ENCODE results near the gene ERO1B.

Gene ERO1B

GRCh38 chr1:236213534-236213933 is 68.2 kb downstream of the ERO1B start:
- no peak for TF ChIP-seq ZBTB7A (IDR thresholded peaks at IDR 0.05; ENCODE audit: low read depth)
- no peak for TF ChIP-seq FOXM1 (IDR thresholded peaks at IDR 0.05; ENCODE audit: borderline replicate concordance, low read depth)
- no peak for TF ChIP-seq CEBPB (IDR thresholded peaks at IDR 0.05)
- no peak for TF ChIP-seq MAX (IDR thresholded peaks at IDR 0.05)
- TF ChIP-seq EGR1 (IDR thresholded peaks at IDR 0.05): no peak
- no peak for TF ChIP-seq YY1 (IDR thresholded peaks at IDR 0.05; ENCODE audit: low read depth)
- TF ChIP-seq TAF1 (IDR thresholded peaks at IDR 0.05; ENCODE audit: low read depth): no peak
- no peak for TF ChIP-seq CREB1 (IDR thresholded peaks at IDR 0.05; ENCODE audit: low read depth)
- TF ChIP-seq EP300 (IDR thresholded peaks at IDR 0.05; ENCODE audit: borderline replicate concordance): no peak
- no peak for TF ChIP-seq RAD21 (IDR thresholded peaks at IDR 0.05; ENCODE audit: low read depth)
- no peak for TF ChIP-seq NFIC (IDR thresholded peaks at IDR 0.05)
- TF ChIP-seq TEAD4 (IDR thresholded peaks at IDR 0.05): no peak

DNA sequence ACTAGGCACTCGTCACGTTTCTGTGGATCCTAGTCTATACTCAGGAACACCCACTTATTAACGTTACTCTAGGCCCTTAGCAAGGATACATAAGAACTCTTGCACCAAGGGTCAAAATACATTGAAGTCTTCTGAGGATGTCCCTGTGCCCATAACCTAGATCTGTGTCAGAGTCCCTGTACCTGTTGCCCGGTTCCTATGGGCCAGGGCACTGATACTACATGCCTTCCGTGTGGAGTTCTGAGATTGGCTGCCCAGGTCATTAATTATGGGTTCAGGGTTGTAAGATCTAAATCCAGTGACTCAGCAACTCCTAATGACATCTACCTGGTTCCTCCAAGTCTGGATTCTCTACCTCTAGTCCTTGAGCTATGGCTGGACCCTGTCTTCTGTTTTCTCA is 69.9 kb downstream of the ERO1B start:
- no peak for TF ChIP-seq TAF1 (IDR thresholded peaks at IDR 0.05; ENCODE audit: low read depth)
- no peak for TF ChIP-seq TEAD4 (IDR thresholded peaks at IDR 0.05)
- no peak for TF ChIP-seq CREB1 (IDR thresholded peaks at IDR 0.05; ENCODE audit: low read depth)
- TF ChIP-seq USF1 (IDR thresholded peaks at IDR 0.05): no peak
- no peak for TF ChIP-seq NFIC (IDR thresholded peaks at IDR 0.05)
- TF ChIP-seq REST (IDR thresholded peaks at IDR 0.05; ENCODE audit: low read depth): no peak
- no peak for TF ChIP-seq MAX (IDR thresholded peaks at IDR 0.05)
- TF ChIP-seq EGR1 (IDR thresholded peaks at IDR 0.05): no peak

DNA sequence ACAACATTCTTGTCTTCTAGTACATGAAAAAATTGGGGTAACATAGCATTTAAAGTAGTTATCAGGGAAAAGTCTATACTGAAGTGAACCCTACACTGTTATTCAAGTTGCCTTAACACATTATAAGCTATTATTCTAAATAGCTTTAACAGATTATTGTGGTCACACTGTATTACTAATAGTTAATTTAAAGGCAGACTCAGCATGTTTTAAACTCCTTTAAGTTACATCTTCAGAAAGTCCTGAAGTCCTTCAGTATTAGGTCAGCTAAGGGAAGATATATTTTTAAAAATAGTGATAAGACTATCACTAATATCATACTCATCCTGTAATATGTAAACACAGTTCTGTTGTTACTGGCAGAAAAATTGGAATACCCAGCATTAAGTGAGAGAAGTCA is 72.0 kb downstream of the ERO1B start:
- TF ChIP-seq TCF12 (IDR thresholded peaks at IDR 0.05; ENCODE audit: low read depth): no peak
- no peak for TF ChIP-seq TEAD4 (IDR thresholded peaks at IDR 0.05)
- TF ChIP-seq NFIC (IDR thresholded peaks at IDR 0.05): no peak
- no peak for TF ChIP-seq EP300 (IDR thresholded peaks at IDR 0.05; ENCODE audit: borderline replicate concordance)
- TF ChIP-seq TAF1 (IDR thresholded peaks at IDR 0.05; ENCODE audit: low read depth): no peak
- no peak for TF ChIP-seq RAD21 (IDR thresholded peaks at IDR 0.05; ENCODE audit: low read depth)
- TF ChIP-seq CREB1 (IDR thresholded peaks at IDR 0.05; ENCODE audit: low read depth): no peak
- no peak for TF ChIP-seq FOXM1 (IDR thresholded peaks at IDR 0.05; ENCODE audit: borderline replicate concordance, low read depth)
- no peak for TF ChIP-seq YY1 (IDR thresholded peaks at IDR 0.05; ENCODE audit: low read depth)
- no peak for TF ChIP-seq USF1 (IDR thresholded peaks at IDR 0.05)
- no peak for TF ChIP-seq MAX (IDR thresholded peaks at IDR 0.05)
- no peak for TF ChIP-seq REST (IDR thresholded peaks at IDR 0.05; ENCODE audit: low read depth)
- no peak for TF ChIP-seq CEBPB (IDR thresholded peaks at IDR 0.05)
- no peak for TF ChIP-seq EGR1 (IDR thresholded peaks at IDR 0.05)
- no peak for TF ChIP-seq ZBTB7A (IDR thresholded peaks at IDR 0.05; ENCODE audit: low read depth)

DNA sequence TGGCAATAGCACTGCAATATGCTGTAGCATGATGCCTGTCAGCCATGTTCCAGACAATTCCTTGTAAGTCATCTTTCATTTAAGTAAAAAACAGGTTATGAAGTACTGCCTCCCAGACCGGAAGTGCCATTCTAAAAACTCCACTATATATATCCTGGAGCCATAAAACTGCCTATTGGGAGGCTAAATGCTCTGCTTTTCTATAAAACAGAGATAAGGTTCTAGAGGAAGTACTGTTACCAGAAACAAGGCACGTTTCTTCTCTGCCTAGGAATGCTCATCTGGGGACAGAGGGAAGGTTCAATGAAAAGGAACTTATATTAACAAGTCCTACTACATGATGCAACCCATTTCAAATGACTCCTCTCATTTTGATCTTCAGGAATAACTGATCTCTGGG is 72.6 kb downstream of the ERO1B start:
- TF ChIP-seq ZBTB7A (IDR thresholded peaks at IDR 0.05; ENCODE audit: low read depth): no peak
- no peak for TF ChIP-seq NFIC (IDR thresholded peaks at IDR 0.05)
- no peak for TF ChIP-seq TAF1 (IDR thresholded peaks at IDR 0.05; ENCODE audit: low read depth)
- no peak for TF ChIP-seq FOXM1 (IDR thresholded peaks at IDR 0.05; ENCODE audit: borderline replicate concordance, low read depth)
- no peak for TF ChIP-seq TCF12 (IDR thresholded peaks at IDR 0.05; ENCODE audit: low read depth)
- no peak for TF ChIP-seq USF1 (IDR thresholded peaks at IDR 0.05)
- TF ChIP-seq CREB1 (IDR thresholded peaks at IDR 0.05; ENCODE audit: low read depth): no peak
- TF ChIP-seq REST (IDR thresholded peaks at IDR 0.05; ENCODE audit: low read depth): no peak

Measured in Ishikawa (cell line).